Measurements from ENCODE around the gene ELK1. TPM values are rescaled to one million over a fixed set of nuclear protein-coding genes. Genes with fewer than 3 reads are reported as not detected.

Gene ELK1
- total and polyA plus RNA-seq, 2 of the 8 experiments (the other 6 are each of a cell fraction or from before 2014, with no cell fraction given): 31.9 to 42.2 TPM

- TF ChIP-seq CHD7 (IDR thresholded peaks at IDR 0.05; ENCODE audit: insufficient replicate concordance, low read length) (no peak), RFX5 (IDR thresholded peaks at IDR 0.05; ENCODE audit: borderline replicate concordance, low read depth, low read length) (no peak), SIX5 (IDR thresholded peaks at IDR 0.05; ENCODE audit: low read depth, low read length) (no peak), SIRT6 (IDR thresholded peaks at IDR 0.05; ENCODE audit: low read length) (no peak), BCL11A (IDR thresholded peaks at IDR 0.05; ENCODE audit: low read depth in 2 of 2, low read length in 2 of 2) (no peak), HDAC6 (IDR thresholded peaks at IDR 0.05; ENCODE audit: low read depth, low read length) (no peak), SP4 (IDR thresholded peaks at IDR 0.05; ENCODE audit: low read length) (no peak), BRCA1 (IDR thresholded peaks at IDR 0.05; ENCODE audit: low read depth, low read length) (no peak), JUN (IDR thresholded peaks at IDR 0.05; ENCODE audit: low read depth, low read length) (no peak), CHD2 (IDR thresholded peaks at IDR 0.05; ENCODE audit: low read length) (no peak), CREB1 (IDR thresholded peaks at IDR 0.05) (no peak), POLR2A (IDR thresholded peaks at IDR 0.05; ENCODE audit: control extremely low read depth in 1 of 2, low read depth in 2 of 2, low read length in 2 of 2) (no peak)
- TF ChIP-seq, protein P1, sequence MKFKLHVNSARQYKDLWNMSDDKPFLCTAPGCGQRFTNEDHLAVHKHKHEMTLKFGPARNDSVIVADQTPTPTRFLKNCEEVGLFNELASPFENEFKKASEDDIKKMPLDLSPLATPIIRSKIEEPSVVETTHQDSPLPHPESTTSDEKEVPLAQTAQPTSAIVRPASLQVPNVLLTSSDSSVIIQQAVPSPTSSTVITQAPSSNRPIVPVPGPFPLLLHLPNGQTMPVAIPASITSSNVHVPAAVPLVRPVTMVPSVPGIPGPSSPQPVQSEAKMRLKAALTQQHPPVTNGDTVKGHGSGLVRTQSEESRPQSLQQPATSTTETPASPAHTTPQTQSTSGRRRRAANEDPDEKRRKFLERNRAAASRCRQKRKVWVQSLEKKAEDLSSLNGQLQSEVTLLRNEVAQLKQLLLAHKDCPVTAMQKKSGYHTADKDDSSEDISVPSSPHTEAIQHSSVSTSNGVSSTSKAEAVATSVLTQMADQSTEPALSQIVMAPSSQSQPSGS (IDR thresholded peaks at IDR 0.05; ENCODE audit: low read length): no peak
Observed at GRCh38 chrX:47649271-47649670, 1.1 kb downstream of the ELK1 start (continued).

All from H1 (cell line).